IMR-90 (cell line): Measurements from ENCODE around the gene TCF19.

Experiments
- BHLHE40 ChIP-seq: fragments of 150-350 bp; IDR thresholded peaks from 2 replicates; pipeline ENCODE4 v1.6.1; 2016; ENCODE audit warnings: mild to moderate bottlenecking, low read depth, low read length
- CEBPB ChIP-seq: IDR thresholded peaks from 2 replicates; pipeline ENCODE4 v1.6.1; 2012; ENCODE audit warnings: low read depth, low read length, improper control_type of control experiment
- CTCF ChIP-seq: conservative IDR thresholded peaks from 2 replicates; pipeline ENCODE4 v1.5.1; 2012; ENCODE audit warnings: mild to moderate bottlenecking, low read depth, low read length, improper control_type of control experiment
- ELK1 ChIP-seq: fragments of 150-350 bp; IDR thresholded peaks from 2 replicates; pipeline ENCODE4 v1.6.1; 2016; ENCODE audit warnings: low read depth, mild to moderate bottlenecking, low read length, moderate library complexity, borderline replicate concordance
- FOS ChIP-seq: fragments of 150-350 bp; IDR thresholded peaks from 2 replicates; pipeline ENCODE4 v1.6.1; 2016; ENCODE audit warnings: low read depth, low read length
- MAFK ChIP-seq: IDR thresholded peaks from 2 replicates; pipeline ENCODE4 v1.6.1; 2012; ENCODE audit warnings: low read depth, low read length, improper control_type of control experiment
- MAZ ChIP-seq: IDR thresholded peaks from 2 replicates; pipeline ENCODE4 v1.6.1; 2012; ENCODE audit warnings: low read depth, mild to moderate bottlenecking, low read length, improper control_type of control experiment, moderate library complexity, borderline replicate concordance
- POLR2A ChIP-seq: IDR thresholded peaks from 2 replicates; pipeline ENCODE4 v1.6.1; 2012; ENCODE audit warnings: mild to moderate bottlenecking, low read depth, low read length
- RAD21 ChIP-seq: IDR thresholded peaks from 2 replicates; pipeline ENCODE4 v1.6.1; 2012; ENCODE audit warnings: low read length, improper control_type of control experiment
- RCOR1 ChIP-seq: IDR thresholded peaks from 2 replicates; pipeline ENCODE4 v1.6.1; 2012; ENCODE audit warnings: mild to moderate bottlenecking, low read length, improper control_type of control experiment; ENCODE audit not compliant: insufficient replicate concordance
- RFX5 ChIP-seq: IDR thresholded peaks from 2 replicates; pipeline ENCODE4 v1.8.0; 2012; ENCODE audit warnings: low read depth, mild to moderate bottlenecking, low read length, moderate library complexity
- SMC3 ChIP-seq: fragments of 150-350 bp; IDR thresholded peaks from 2 replicates; pipeline ENCODE4 v1.6.1; 2016; ENCODE audit warnings: low read depth, mild to moderate bottlenecking, antibody characterized with exemption, low read length, moderate library complexity
- USF2 ChIP-seq: fragments of 150-350 bp; IDR thresholded peaks from 2 replicates; pipeline ENCODE4 v1.6.1; 2017; ENCODE audit warnings: mild to moderate bottlenecking, antibody characterized with exemption, low read length, low read depth

- TF ChIP-seq CTCF, result no peak
- no peak for TF ChIP-seq POLR2A
- no peak for TF ChIP-seq CEBPB
- no peak for TF ChIP-seq MAFK
- TF ChIP-seq ELK1, result no peak
- TF ChIP-seq RCOR1, result no peak
- TF ChIP-seq SMC3, result no peak
- TF ChIP-seq USF2, result no peak
- no peak for TF ChIP-seq BHLHE40
- TF ChIP-seq RAD21, result no peak
- no peak for TF ChIP-seq FOS
- no peak for TF ChIP-seq MAZ
- TF ChIP-seq RFX5, result no peak
These were observed 1.7 kb upstream of the TCF19 start for GRCh38 chr6:31156641-31157040.
